ENCODE data around the gene RMI2.

DNA sequence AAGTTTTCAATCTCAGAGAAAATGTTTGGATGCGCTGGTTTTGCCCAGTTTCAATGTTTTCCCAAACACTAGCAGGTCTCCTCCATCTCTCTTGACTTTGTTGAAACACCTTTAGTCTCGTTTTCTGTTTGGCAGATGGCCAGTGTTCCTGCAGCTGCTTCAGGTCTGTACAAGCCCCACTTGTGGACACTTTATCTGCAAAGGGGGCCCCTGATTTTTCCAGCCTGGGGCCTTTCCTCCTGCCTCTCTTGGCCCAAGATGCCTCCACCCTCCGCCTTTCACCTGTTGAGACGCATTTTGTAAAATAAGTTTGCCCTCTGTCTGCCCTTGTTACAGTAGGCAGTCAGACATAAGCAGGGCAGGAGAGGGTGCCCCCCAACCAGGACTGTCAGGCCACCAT lies 42.3 kb upstream of the RMI2 start:
- TF ChIP-seq, protein P1, sequence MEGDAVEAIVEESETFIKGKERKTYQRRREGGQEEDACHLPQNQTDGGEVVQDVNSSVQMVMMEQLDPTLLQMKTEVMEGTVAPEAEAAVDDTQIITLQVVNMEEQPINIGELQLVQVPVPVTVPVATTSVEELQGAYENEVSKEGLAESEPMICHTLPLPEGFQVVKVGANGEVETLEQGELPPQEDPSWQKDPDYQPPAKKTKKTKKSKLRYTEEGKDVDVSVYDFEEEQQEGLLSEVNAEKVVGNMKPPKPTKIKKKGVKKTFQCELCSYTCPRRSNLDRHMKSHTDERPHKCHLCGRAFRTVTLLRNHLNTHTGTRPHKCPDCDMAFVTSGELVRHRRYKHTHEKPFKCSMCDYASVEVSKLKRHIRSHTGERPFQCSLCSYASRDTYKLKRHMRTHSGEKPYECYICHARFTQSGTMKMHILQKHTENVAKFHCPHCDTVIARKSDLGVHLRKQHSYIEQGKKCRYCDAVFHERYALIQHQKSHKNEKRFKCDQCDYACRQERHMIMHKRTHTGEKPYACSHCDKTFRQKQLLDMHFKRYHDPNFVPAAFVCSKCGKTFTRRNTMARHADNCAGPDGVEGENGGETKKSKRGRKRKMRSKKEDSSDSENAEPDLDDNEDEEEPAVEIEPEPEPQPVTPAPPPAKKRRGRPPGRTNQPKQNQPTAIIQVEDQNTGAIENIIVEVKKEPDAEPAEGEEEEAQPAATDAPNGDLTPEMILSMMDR (conservative IDR thresholded peaks at IDR 0.05 in 1 of 2, IDR thresholded peaks at IDR 0.05 in 1 of 2; ENCODE audit: low read depth in 1 of 2, low read length in 2 of 2): no peak
- TF ChIP-seq EZH2 (IDR thresholded peaks at IDR 0.05; ENCODE audit: low read length, missing control alignments): no peak
